ENCODE data around the gene LRRC19. TPM values are rescaled to one million over a fixed set of nuclear protein-coding genes. Genes with fewer than 3 reads are reported as not detected.

The LRRC19 gene
- total and polyA plus RNA-seq, 11 donors: not detected

DNA sequence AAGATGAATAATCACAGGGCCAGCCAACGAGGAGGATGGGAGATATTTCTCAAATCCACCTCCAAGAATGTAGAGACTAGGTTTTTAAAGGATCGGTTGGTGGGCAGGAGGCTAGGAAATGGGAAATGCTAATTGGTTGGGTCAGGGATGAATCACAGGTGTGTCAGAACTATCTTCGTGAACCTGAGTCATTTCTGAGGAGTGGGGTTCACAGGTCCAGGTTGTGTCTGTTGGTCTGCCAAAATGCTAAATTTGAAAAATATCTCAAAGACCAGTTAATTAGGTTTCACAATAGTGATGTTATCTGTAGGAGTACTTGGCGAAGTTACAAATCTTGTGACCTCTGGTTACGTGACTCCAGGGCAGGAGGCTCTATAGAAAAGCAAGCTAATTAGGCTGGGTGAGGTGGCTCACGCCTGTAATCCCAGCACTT lies 55.8 kb downstream of the LRRC19 start:
- Histone ChIP-seq H3K36me3 (no peaks in the 10 kb centered on the region), H3K4me1 (peaks cover 5 to 27% (median 21%) of the 10 kb centered on the region in 12 donors), H3K4me3 (no peak overlapping the region), H3K27ac (no peak overlapping the region), H3K9me3 (no peaks in the 10 kb centered on the region), H3K27me3 (no peaks in the 10 kb centered on the region)
- ATAC-seq: no peak
- WGBS, 4 donors: 68 to 76% (median 74%) methylated on average over 6 of the region's 6 CpGs
- no peak for TF ChIP-seq POLR2A (IDR thresholded peaks at IDR 0.05)
- TF ChIP-seq, protein P1, sequence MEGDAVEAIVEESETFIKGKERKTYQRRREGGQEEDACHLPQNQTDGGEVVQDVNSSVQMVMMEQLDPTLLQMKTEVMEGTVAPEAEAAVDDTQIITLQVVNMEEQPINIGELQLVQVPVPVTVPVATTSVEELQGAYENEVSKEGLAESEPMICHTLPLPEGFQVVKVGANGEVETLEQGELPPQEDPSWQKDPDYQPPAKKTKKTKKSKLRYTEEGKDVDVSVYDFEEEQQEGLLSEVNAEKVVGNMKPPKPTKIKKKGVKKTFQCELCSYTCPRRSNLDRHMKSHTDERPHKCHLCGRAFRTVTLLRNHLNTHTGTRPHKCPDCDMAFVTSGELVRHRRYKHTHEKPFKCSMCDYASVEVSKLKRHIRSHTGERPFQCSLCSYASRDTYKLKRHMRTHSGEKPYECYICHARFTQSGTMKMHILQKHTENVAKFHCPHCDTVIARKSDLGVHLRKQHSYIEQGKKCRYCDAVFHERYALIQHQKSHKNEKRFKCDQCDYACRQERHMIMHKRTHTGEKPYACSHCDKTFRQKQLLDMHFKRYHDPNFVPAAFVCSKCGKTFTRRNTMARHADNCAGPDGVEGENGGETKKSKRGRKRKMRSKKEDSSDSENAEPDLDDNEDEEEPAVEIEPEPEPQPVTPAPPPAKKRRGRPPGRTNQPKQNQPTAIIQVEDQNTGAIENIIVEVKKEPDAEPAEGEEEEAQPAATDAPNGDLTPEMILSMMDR (IDR thresholded peaks at IDR 0.05): no peak
- intact Hi-C loops (cut with DNase I): loop anchor here in 4 of 10 donors (5.0 to 10.0 kb wide), 3 partner anchors 52 to 575 kb away; partner anchors contain the start of genes CAAP1 (in 3 of the 4), IFNK (in 1 of the 4) and MOB3B (in 1 of the 4)
- no peak for DNase-seq

DNA sequence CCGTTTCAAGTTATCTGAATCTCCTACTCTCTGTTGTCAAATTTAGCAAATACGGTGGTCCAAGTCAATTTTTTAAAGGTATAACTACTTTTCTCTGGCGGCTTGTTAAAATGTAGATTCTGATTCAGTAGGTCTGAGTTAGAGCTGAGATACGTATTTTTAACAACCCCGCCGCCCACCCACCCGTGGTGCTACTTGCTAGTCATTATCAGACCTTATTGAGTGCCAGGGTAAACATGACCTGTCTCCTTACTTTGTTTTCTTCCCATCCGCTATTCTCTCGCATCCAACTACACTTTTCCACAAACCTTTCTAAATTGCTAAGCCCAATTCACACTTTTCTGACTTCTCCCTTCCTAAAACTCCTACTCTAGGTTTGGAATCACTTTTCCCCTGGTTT lies 57.7 kb downstream of the LRRC19 start:
- H3K4me3 ChIP-seq: peak overlapping the region; percentile 81 to 99 (median 96)
- H3K4me1 ChIP-seq: peaks cover 5 to 38% (median 28%) of the 10 kb centered on the region in 12 donors
- DNase-seq: no peak
- 1 to 2% (median 2%) methylated on average over 9 of the region's 9 CpGs for WGBS, 4 donors
- no peak for TF ChIP-seq POLR2A (IDR thresholded peaks at IDR 0.05)
- TF ChIP-seq, protein P1 (IDR thresholded peaks at IDR 0.05): no peak
- H3K9me3 ChIP-seq: no peaks in the 10 kb centered on the region
- intact Hi-C loops (cut with DNase I): loop anchor here (1.0 to 5.0 kb wide), 5 partner anchors 9 to 55 kb away; partner anchors contain the start of genes CAAP1 (in 9 of the 10) and IFT74 (in 2 of the 10)
- no peaks in the 10 kb centered on the region for H3K27me3 ChIP-seq
- no peak for ATAC-seq
- peak overlapping the region; percentile 92 to 99 (median 97) for H3K27ac ChIP-seq
- no peaks in the 10 kb centered on the region for H3K36me3 ChIP-seq

DNA sequence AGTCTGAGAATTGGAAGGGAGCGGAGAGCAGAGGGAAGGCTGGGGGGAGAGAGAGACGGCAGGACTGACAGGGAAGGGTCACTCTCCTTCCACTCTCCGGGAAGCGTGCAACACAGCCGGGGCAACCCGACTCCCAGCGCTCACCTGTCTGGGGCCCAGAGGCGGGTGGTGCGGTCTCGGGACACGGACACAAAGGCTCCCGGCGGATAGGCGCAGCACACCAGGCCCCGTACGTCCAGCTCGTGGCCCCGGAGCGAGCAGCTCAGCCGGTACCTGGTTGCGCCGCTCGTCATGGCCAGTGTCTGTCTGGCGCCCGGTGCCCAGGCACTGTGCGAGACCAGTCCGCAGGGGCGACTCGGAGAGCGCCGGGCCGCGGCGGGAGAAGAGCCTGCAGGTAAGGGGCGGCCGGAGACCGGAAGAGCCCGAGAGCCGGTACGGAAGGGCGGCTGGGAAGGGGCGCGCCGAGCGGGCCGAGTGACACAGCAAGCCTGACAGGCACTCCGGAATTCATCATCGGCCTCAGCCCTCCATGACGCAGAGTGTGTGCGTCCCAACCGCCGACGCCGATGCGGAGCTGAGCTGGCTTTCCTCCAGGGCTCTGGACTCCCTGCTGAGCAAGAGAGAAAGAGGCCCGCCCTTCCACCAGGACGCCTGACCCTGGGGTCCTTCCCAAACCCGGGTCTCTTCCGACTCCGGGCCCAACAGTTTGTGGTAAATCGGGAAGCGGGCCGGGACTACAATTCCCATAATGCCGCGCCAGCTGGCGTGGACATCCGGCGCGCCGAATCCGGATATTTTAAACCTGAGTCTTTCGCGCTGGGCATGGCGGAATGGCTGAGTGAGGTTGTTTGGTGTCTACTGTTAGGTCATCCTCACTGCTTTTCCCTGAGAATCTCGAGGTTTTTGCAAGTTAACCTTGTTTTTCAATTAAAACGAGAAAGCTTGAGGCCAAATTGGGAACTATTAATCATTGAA lies 58.4 kb downstream of the LRRC19 start, which contains the start of gene PLAA:
TSS of gene PLAA (minus strand) at position 490 of the 975 bp plus-strand sequence. CDS start at position 293, 197 bp downstream.
- Histone ChIP-seq H3K27ac (peak within 1 kb of the TSS; percentile 92 to 99 (median 97)), H3K9me3 (no peaks in the 10 kb centered on the region), H3K4me1 (peaks cover 5 to 41% (median 28%) of the 10 kb centered on the region in 12 donors), H3K36me3 (no peaks in the 10 kb centered on the region), H3K4me3 (peak within 1 kb of the TSS; percentile 81 to 99 (median 96)), H3K27me3 (no peaks in the 10 kb centered on the region)
- DNase-seq: peak; percentile 91 to 93 (median 93)
- WGBS, 4 donors: 0 to 1% (median 0%) methylated on average over 46 to 76 of the region's 76 CpGs
- intact Hi-C loops (cut with DNase I): loop anchor here (1.0 to 5.0 kb wide), 5 partner anchors 9 to 55 kb away; partner anchors contain the start of genes CAAP1 (in 9 of the 10) and IFT74 (in 2 of the 10)
- ATAC-seq: peak; percentile 99 to 100 (median 100)
- peak in 1 of 2 donors; percentile 54 for TF ChIP-seq POLR2A (IDR thresholded peaks at IDR 0.05)
- TF ChIP-seq, protein P1 (IDR thresholded peaks at IDR 0.05): peak in 3 of 12 donors; percentile 12 to 28 (median 19)
